Activated CD8-positive, alpha-beta T cell treated with anti-CD3 and anti-CD28 coated beads, Interleukin-2, amount 10 ng/mL, durations not matched to agents 7 days and 5 days (primary cell): ENCODE results near the gene REPS1. TPM values are rescaled to one million over a fixed set of nuclear protein-coding genes. Genes with fewer than 3 reads are reported as not detected.

ENCODE experiments used
- ATAC-seq: fragments of 150-1000 bp; cut with Tn5 transposase; one replicate; pipeline ENCODE4 v1.10.0; 2021; ENCODE audit warnings: moderate library complexity
- CTCF ChIA-PET: fragments of 350-600 bp; sonication (Branson Sonifier 250); formaldehyde crosslinking; loops from one replicate; lab custom pipeline; 2021; ENCODE audit warnings: antibody characterized with exemption; lab: Charles Lee
- POLR2A ChIA-PET: fragments of 350-600 bp; sonication (Branson Sonifier 250); formaldehyde crosslinking; loops from one replicate; lab custom pipeline; 2021; ENCODE audit warnings: antibody characterized with exemption; lab: Charles Lee
- DNase-seq: peaks from one replicate; pipeline ENCODE4 v3.0.0-alpha.2; 2020
- H3K27ac Mint-ChIP-seq: one replicate; pipeline ENCODE4 v1.8.0; 2021; ENCODE audit warnings: mild to moderate bottlenecking, mixed read lengths
- H3K27me3 Mint-ChIP-seq: one replicate; pipeline ENCODE4 v1.8.0; 2021; ENCODE audit warnings: low read depth, mixed read lengths
- H3K36me3 Mint-ChIP-seq: one replicate; pipeline ENCODE4 v1.8.0; 2021; ENCODE audit warnings: low read depth, mixed read lengths
- H3K4me1 Mint-ChIP-seq: one replicate; pipeline ENCODE4 v1.8.0; 2021; ENCODE audit warnings: low read depth, mixed read lengths
- H3K4me3 Mint-ChIP-seq: one replicate; pipeline ENCODE4 v1.8.0; 2021; ENCODE audit warnings: mild to moderate bottlenecking, mixed read lengths
- H3K9me3 Mint-ChIP-seq: one replicate; pipeline ENCODE4 v1.8.0; 2022; ENCODE audit warnings: mixed read lengths; ENCODE audit not compliant: insufficient read depth
- total RNA-seq, 2 experiments: library from RNA; stranded (reverse); gene quantifications; one replicate each; pipeline ENCODE4 v1.2.3, GENCODE V29; 2021

The REPS1 gene
- total RNA-seq, 2 experiments from 2014 or later: 39.2 to 45.2 TPM

- Mint-ChIP-seq H3K27me3 (no peaks in the 10 kb centered on the region), H3K27ac (no peak overlapping the region), H3K4me3 (no peak overlapping the region), H3K9me3 (no peaks in the 10 kb centered on the region), H3K36me3 (no peaks in the 10 kb centered on the region), H3K4me1 (no peaks in the 10 kb centered on the region)
- ChIA-PET CTCF (no interaction called here), POLR2A (no interaction called here)
- DNase-seq (no peak), ATAC-seq (no peak)
Measured at GRCh38 chr6:138868181-138868580, 119.9 kb downstream of the REPS1 start.

GRCh38 chr6:138865480-138866109, 122.5 kb downstream of the REPS1 start:
- CTCF ChIA-PET: no interaction called here
- Mint-ChIP-seq H3K27me3 (no peaks in the 10 kb centered on the region), H3K36me3 (no peaks in the 10 kb centered on the region), H3K9me3 (no peaks in the 10 kb centered on the region), H3K4me1 (no peaks in the 10 kb centered on the region), H3K4me3 (no peak overlapping the region), H3K27ac (no peak overlapping the region)
- no peak for ATAC-seq
- DNase-seq: no peak
- POLR2A ChIA-PET: no interaction called here

- DNase-seq: no peak
- POLR2A ChIA-PET: no interaction called here
- Mint-ChIP-seq H3K9me3 (no peaks in the 10 kb centered on the region), H3K4me3 (no peak overlapping the region), H3K27ac (no peak overlapping the region), H3K27me3 (no peaks in the 10 kb centered on the region), H3K36me3 (no peaks in the 10 kb centered on the region), H3K4me1 (no peaks in the 10 kb centered on the region)
- no peak for ATAC-seq
- CTCF ChIA-PET: no interaction called here
Measured at GRCh38 chr6:138864343-138864890, 123.6 kb downstream of the REPS1 start.

- H3K9me3 Mint-ChIP-seq: no peaks in the 10 kb centered on the region
- H3K27ac Mint-ChIP-seq: no peak overlapping the region
- H3K4me1 Mint-ChIP-seq: no peaks in the 10 kb centered on the region
- no peak for DNase-seq
- no peak overlapping the region for H3K4me3 Mint-ChIP-seq
- no peaks in the 10 kb centered on the region for H3K36me3 Mint-ChIP-seq
- ChIA-PET CTCF (no interaction called here), POLR2A (no interaction called here)
- H3K27me3 Mint-ChIP-seq: peaks cover 2% of the 10 kb centered on the region
- ATAC-seq: no peak
Measured at GRCh38 chr6:138863321-138863720, 124.7 kb downstream of the REPS1 start.

GRCh38 chr6:138862456-138862855, 125.6 kb downstream of the REPS1 start:
- ChIA-PET POLR2A (no interaction called here), CTCF (no interaction called here)
- Mint-ChIP-seq H3K4me3 (no peak overlapping the region), H3K36me3 (no peaks in the 10 kb centered on the region), H3K27ac (no peak overlapping the region), H3K9me3 (no peaks in the 10 kb centered on the region), H3K4me1 (no peaks in the 10 kb centered on the region), H3K27me3 (peaks cover 4% of the 10 kb centered on the region)
- DNase-seq (no peak), ATAC-seq (no peak)

GRCh38 chr6:138857775-138858174, 130.3 kb downstream of the REPS1 start:
- CTCF ChIA-PET: no interaction called here
- no peak overlapping the region for H3K4me3 Mint-ChIP-seq
- H3K27ac Mint-ChIP-seq: no peak overlapping the region
- H3K36me3 Mint-ChIP-seq: no peaks in the 10 kb centered on the region
- DNase-seq: no peak
- no peak for ATAC-seq
- POLR2A ChIA-PET: no interaction called here
- H3K27me3 Mint-ChIP-seq: peaks cover 7% of the 10 kb centered on the region
- H3K4me1 Mint-ChIP-seq: no peaks in the 10 kb centered on the region
- no peaks in the 10 kb centered on the region for H3K9me3 Mint-ChIP-seq

GRCh38 chr6:138856654-138857053, 131.4 kb downstream of the REPS1 start:
- no peak for DNase-seq
- H3K27ac Mint-ChIP-seq: no peak overlapping the region
- ChIA-PET POLR2A (no interaction called here), CTCF (no interaction called here)
- peaks cover 7% of the 10 kb centered on the region for H3K27me3 Mint-ChIP-seq
- no peak for ATAC-seq
- H3K4me3 Mint-ChIP-seq: no peak overlapping the region
- H3K36me3 Mint-ChIP-seq: no peaks in the 10 kb centered on the region
- no peaks in the 10 kb centered on the region for H3K9me3 Mint-ChIP-seq
- H3K4me1 Mint-ChIP-seq: no peaks in the 10 kb centered on the region

Other genes with a start within 250 kb of the REPS1 start
- 10 to 100 TPM; 17.4 to 19.2 TPM for gene CCDC28A, start 214.5 kb downstream of the REPS1 start, total RNA-seq
- not detected for gene ECT2L, start 192.2 kb downstream of the REPS1 start, total RNA-seq
- gene ABRACL, start 40.5 kb upstream of the REPS1 start, total RNA-seq: 100 to 1,000 TPM; 124 to 134 TPM
- gene HECA, start 146.8 kb upstream of the REPS1 start, total RNA-seq: 10 to 100 TPM; 33.9 to 34.4 TPM